ENCODE results near the gene PDE6H.

The PDE6H gene

GRCh38 chr12:14974633-14975032 lies 1.8 kb downstream of the PDE6H start:
- H3K27me3 ChIP-seq (ENCODE audit: insufficient read depth, low read length, poor library complexity, severe bottlenecking): no peaks in the 10 kb centered on the region
- no peak overlapping the region for H3K4me2 ChIP-seq (ENCODE audit: low read depth, low read length, poor library complexity, severe bottlenecking)
- no peak overlapping the region for H3K9ac ChIP-seq (ENCODE audit: low read depth, low read length, poor library complexity, severe bottlenecking)
- no peaks in the 10 kb centered on the region for H4K20me1 ChIP-seq (ENCODE audit: insufficient read depth, low read length, poor library complexity, severe bottlenecking)
- no peaks in the 10 kb centered on the region for H3K36me3 ChIP-seq (ENCODE audit: insufficient read depth, low read length)
- H3K4me3 ChIP-seq (ENCODE audit: low read length, poor library complexity, severe bottlenecking): no peak overlapping the region
- H3K9me2 ChIP-seq (replicated peaks; ENCODE audit: low read depth, low read length): no peaks in the 10 kb centered on the region
- H2AFZ ChIP-seq (ENCODE audit: low read length): no peak overlapping the region
- TF ChIP-seq EZH2phosphoT487 (IDR thresholded peaks at IDR 0.05; ENCODE audit: borderline replicate concordance) (no peak), CTCF (conservative IDR thresholded peaks at IDR 0.05; ENCODE audit: low read length) (no peak)
- H3K4me1 ChIP-seq (ENCODE audit: insufficient read depth, low read length, poor library complexity, severe bottlenecking): peaks cover 46% of the 10 kb centered on the region
- no peaks in the 10 kb centered on the region for H3F3A ChIP-seq (ENCODE audit: low read depth)
- no peaks in the 10 kb centered on the region for H3K9me3 ChIP-seq (ENCODE audit: insufficient read depth, low read depth, low read length)
- H3K79me2 ChIP-seq (ENCODE audit: insufficient read depth, low read length): no peaks in the 10 kb centered on the region

GRCh38 chr12:14975457-14975856 lies 2.6 kb downstream of the PDE6H start:
- no peaks in the 10 kb centered on the region for H3K9me3 ChIP-seq (ENCODE audit: insufficient read depth, low read depth, low read length)

GRCh38 chr12:14976658-14977057 lies 3.8 kb downstream of the PDE6H start:
- Histone ChIP-seq H3F3A (ENCODE audit: low read depth) (no peaks in the 10 kb centered on the region), H3K9me3 (ENCODE audit: insufficient read depth, low read depth, low read length) (no peaks in the 10 kb centered on the region), H3K27me3 (ENCODE audit: insufficient read depth, low read length, poor library complexity, severe bottlenecking) (no peaks in the 10 kb centered on the region), H3K4me3 (ENCODE audit: low read length, poor library complexity, severe bottlenecking) (no peak overlapping the region), H2AFZ (ENCODE audit: low read length) (no peak overlapping the region), H3K36me3 (ENCODE audit: insufficient read depth, low read length) (no peaks in the 10 kb centered on the region), H3K79me2 (ENCODE audit: insufficient read depth, low read length) (no peaks in the 10 kb centered on the region), H4K20me1 (ENCODE audit: insufficient read depth, low read length, poor library complexity, severe bottlenecking) (no peaks in the 10 kb centered on the region), H3K9ac (ENCODE audit: low read depth, low read length, poor library complexity, severe bottlenecking) (no peak overlapping the region), H3K4me1 (ENCODE audit: insufficient read depth, low read length, poor library complexity, severe bottlenecking) (peaks cover 54% of the 10 kb centered on the region), H3K4me2 (ENCODE audit: low read depth, low read length, poor library complexity, severe bottlenecking) (no peak overlapping the region), H3K9me2 (replicated peaks; ENCODE audit: low read depth, low read length) (no peaks in the 10 kb centered on the region)
- no peak for TF ChIP-seq EZH2phosphoT487 (IDR thresholded peaks at IDR 0.05; ENCODE audit: borderline replicate concordance)
- TF ChIP-seq CTCF (conservative IDR thresholded peaks at IDR 0.05; ENCODE audit: low read length): no peak

More at GRCh38 chr12:14975457-14975856, 2.6 kb downstream of the PDE6H start:
- TF ChIP-seq EZH2phosphoT487 (IDR thresholded peaks at IDR 0.05; ENCODE audit: borderline replicate concordance) (no peak), CTCF (conservative IDR thresholded peaks at IDR 0.05; ENCODE audit: low read length) (no peak)
- Histone ChIP-seq H3K9ac (ENCODE audit: low read depth, low read length, poor library complexity, severe bottlenecking) (no peak overlapping the region), H3K4me3 (ENCODE audit: low read length, poor library complexity, severe bottlenecking) (no peak overlapping the region), H3K36me3 (ENCODE audit: insufficient read depth, low read length) (no peaks in the 10 kb centered on the region), H2AFZ (ENCODE audit: low read length) (no peak overlapping the region), H4K20me1 (ENCODE audit: insufficient read depth, low read length, poor library complexity, severe bottlenecking) (no peaks in the 10 kb centered on the region), H3K4me1 (ENCODE audit: insufficient read depth, low read length, poor library complexity, severe bottlenecking) (peaks cover 51% of the 10 kb centered on the region), H3K9me2 (replicated peaks; ENCODE audit: low read depth, low read length) (no peaks in the 10 kb centered on the region), H3F3A (ENCODE audit: low read depth) (no peaks in the 10 kb centered on the region), H3K27me3 (ENCODE audit: insufficient read depth, low read length, poor library complexity, severe bottlenecking) (no peaks in the 10 kb centered on the region), H3K79me2 (ENCODE audit: insufficient read depth, low read length) (no peaks in the 10 kb centered on the region), H3K4me2 (ENCODE audit: low read depth, low read length, poor library complexity, severe bottlenecking) (no peak overlapping the region)

Measured in Loucy (cell line).